HCT116 (cell line): ENCODE results near the gene PPP2R5A.

Source experiments
- ATF3 ChIP-seq: IDR thresholded peaks from 2 replicates; pipeline ENCODE4 v1.6.1; 2012
- CTCF ChIP-seq, 3 experiments: fragments of 200-600 bp in 1 of 3; sonication (generic) in 1 of 3; IDR thresholded peaks in 2 of 3; conservative IDR thresholded peaks in 1 of 3; 2 replicates each; pipeline ENCODE4 v1.5.1; 2012 to 2017; ENCODE audit warnings: low read depth in 2 of 3, low read length in 2 of 3, antibody characterized with exemption in 1 of 3, borderline replicate concordance in 1 of 3, control low read depth in 1 of 3, mild to moderate bottlenecking in 1 of 3, mixed read lengths in 1 of 3, mixed run types in 1 of 3, moderate library complexity in 1 of 3; ENCODE audit not compliant: insufficient read depth in 1 of 3
- POLR2A ChIP-seq: IDR thresholded peaks from 2 replicates; pipeline ENCODE4 v1.7.0; 2011; ENCODE audit warnings: borderline replicate concordance; ENCODE audit not compliant: insufficient read depth, insufficient read length; ENCODE audit errors: extremely low read depth
- POLR2AphosphoS5 ChIP-seq: IDR thresholded peaks from 2 replicates; pipeline ENCODE4 v1.6.1; 2011; ENCODE audit warnings: mild to moderate bottlenecking, low read depth, low read length, moderate library complexity

- TF ChIP-seq CTCF (IDR thresholded peaks at IDR 0.05 in 2 of 3, conservative IDR thresholded peaks at IDR 0.05 in 1 of 3; ENCODE audit: borderline replicate concordance in 1 of 3, insufficient read depth in 1 of 3, low read depth in 2 of 3, low read length in 2 of 3) (no peak), ATF3 (no peak), POLR2A (no peak), POLR2AphosphoS5 (no peak)
Measured at GRCh38 chr1:212288615-212289014, 3.4 kb downstream of the PPP2R5A start.
